Activated naive CD4-positive, alpha-beta T cell treated with anti-CD3 and anti-CD28 coated beads, Interleukin-2, amount 50 U/mL, for 24 hours (primary cell): Measurements from ENCODE around the gene TRNT1.

Experiments
- H3K27ac Mint-ChIP-seq: one replicate; pipeline ENCODE4 v1.8.0; 2021; ENCODE audit warnings: mild to moderate bottlenecking, mixed read lengths
- H3K27me3 Mint-ChIP-seq: one replicate; pipeline ENCODE4 v1.8.0; 2021; ENCODE audit warnings: mixed read lengths
- H3K36me3 Mint-ChIP-seq: one replicate; pipeline ENCODE4 v1.8.0; 2021; ENCODE audit warnings: mixed read lengths
- H3K4me1 Mint-ChIP-seq: one replicate; pipeline ENCODE4 v1.8.0; 2021; ENCODE audit warnings: mixed read lengths
- H3K4me3 Mint-ChIP-seq: one replicate; pipeline ENCODE4 v1.8.0; 2021; ENCODE audit warnings: mild to moderate bottlenecking, mixed read lengths
- H3K9me3 Mint-ChIP-seq: one replicate; pipeline ENCODE4 v1.8.0; 2021; ENCODE audit warnings: mixed read lengths

TRNT1 gene

GRCh38 chr3:3141939-3142338 lies 15.2 kb downstream of the TRNT1 start:
- no peaks in the 10 kb centered on the region for H3K27me3 Mint-ChIP-seq
- H3K9me3 Mint-ChIP-seq = no peaks in the 10 kb centered on the region
- H3K27ac Mint-ChIP-seq = no peak overlapping the region
- peaks cover 43% of the 10 kb centered on the region for H3K4me1 Mint-ChIP-seq
- peaks cover 31% of the 10 kb centered on the region for H3K36me3 Mint-ChIP-seq
- H3K4me3 Mint-ChIP-seq = no peak overlapping the region

GRCh38 chr3:3145831-3146230 lies 19.1 kb downstream of the TRNT1 start:
- H3K9me3 Mint-ChIP-seq = no peaks in the 10 kb centered on the region
- no peak overlapping the region for H3K4me3 Mint-ChIP-seq
- no peak overlapping the region for H3K27ac Mint-ChIP-seq
- H3K4me1 Mint-ChIP-seq = peaks cover 33% of the 10 kb centered on the region
- peaks cover 25% of the 10 kb centered on the region for H3K36me3 Mint-ChIP-seq
- no peaks in the 10 kb centered on the region for H3K27me3 Mint-ChIP-seq

- Mint-ChIP-seq H3K27ac (no peak overlapping the region), H3K27me3 (no peaks in the 10 kb centered on the region), H3K9me3 (no peaks in the 10 kb centered on the region), H3K4me1 (peaks cover 44% of the 10 kb centered on the region), H3K36me3 (peaks cover 21% of the 10 kb centered on the region), H3K4me3 (no peak overlapping the region)
These were observed 22.8 kb downstream of the TRNT1 start for GRCh38 chr3:3149560-3149959.

- H3K4me3 Mint-ChIP-seq = no peak overlapping the region
- H3K4me1 Mint-ChIP-seq = peaks cover 47% of the 10 kb centered on the region
- no peaks in the 10 kb centered on the region for H3K27me3 Mint-ChIP-seq
- peak overlapping the region; percentile 12 for H3K27ac Mint-ChIP-seq
- peaks cover 14% of the 10 kb centered on the region for H3K36me3 Mint-ChIP-seq
- no peaks in the 10 kb centered on the region for H3K9me3 Mint-ChIP-seq
These were observed 24.8 kb downstream of the TRNT1 start for GRCh38 chr3:3151513-3151912.

- peaks cover 25% of the 10 kb centered on the region for H3K36me3 Mint-ChIP-seq
- H3K9me3 Mint-ChIP-seq = no peaks in the 10 kb centered on the region
- H3K4me1 Mint-ChIP-seq = peaks cover 66% of the 10 kb centered on the region
- peak overlapping the region; percentile 9 for H3K4me3 Mint-ChIP-seq
- peak overlapping the region; percentile 1 for H3K27ac Mint-ChIP-seq
- H3K27me3 Mint-ChIP-seq = no peaks in the 10 kb centered on the region
These were observed 28.3 kb downstream of the TRNT1 start for GRCh38 chr3:3154879-3155610.

- H3K4me3 Mint-ChIP-seq = no peak overlapping the region
- H3K27ac Mint-ChIP-seq = peak overlapping the region; percentile 57
- H3K27me3 Mint-ChIP-seq = no peaks in the 10 kb centered on the region
- H3K4me1 Mint-ChIP-seq = peaks cover 65% of the 10 kb centered on the region
- H3K9me3 Mint-ChIP-seq = no peaks in the 10 kb centered on the region
- peaks cover 21% of the 10 kb centered on the region for H3K36me3 Mint-ChIP-seq
These were observed 30.7 kb downstream of the TRNT1 start for GRCh38 chr3:3157484-3157883.

- Mint-ChIP-seq H3K27me3 (no peaks in the 10 kb centered on the region), H3K4me3 (no peak overlapping the region), H3K36me3 (peaks cover 25% of the 10 kb centered on the region), H3K4me1 (peaks cover 79% of the 10 kb centered on the region), H3K27ac (peak overlapping the region; percentile 19), H3K9me3 (no peaks in the 10 kb centered on the region)
These were observed 34.1 kb downstream of the TRNT1 start for GRCh38 chr3:3160826-3161225.

GRCh38 chr3:3165241-3165640 lies 38.5 kb downstream of the TRNT1 start:
- H3K36me3 Mint-ChIP-seq = peaks cover 19% of the 10 kb centered on the region
- no peaks in the 10 kb centered on the region for H3K27me3 Mint-ChIP-seq
- no peaks in the 10 kb centered on the region for H3K9me3 Mint-ChIP-seq
- peak overlapping the region; percentile 71 for H3K27ac Mint-ChIP-seq
- H3K4me3 Mint-ChIP-seq = no peak overlapping the region
- H3K4me1 Mint-ChIP-seq = peaks cover 69% of the 10 kb centered on the region

GRCh38 chr3:3165650-3166049 lies 38.9 kb downstream of the TRNT1 start:
- Mint-ChIP-seq H3K27me3 (no peaks in the 10 kb centered on the region), H3K27ac (peak overlapping the region; percentile 46), H3K9me3 (no peaks in the 10 kb centered on the region), H3K4me3 (no peak overlapping the region), H3K4me1 (peaks cover 69% of the 10 kb centered on the region), H3K36me3 (peaks cover 19% of the 10 kb centered on the region)

GRCh38 chr3:3170998-3171397 lies 44.3 kb downstream of the TRNT1 start:
- no peaks in the 10 kb centered on the region for H3K27me3 Mint-ChIP-seq
- H3K4me1 Mint-ChIP-seq = peaks cover 72% of the 10 kb centered on the region
- H3K9me3 Mint-ChIP-seq = no peaks in the 10 kb centered on the region
- peak overlapping the region; percentile 91 for H3K27ac Mint-ChIP-seq
- peaks cover 24% of the 10 kb centered on the region for H3K36me3 Mint-ChIP-seq
- H3K4me3 Mint-ChIP-seq = peak overlapping the region; percentile 54

GRCh38 chr3:3172627-3173026 lies 45.9 kb downstream of the TRNT1 start:
- peak overlapping the region; percentile 85 for H3K27ac Mint-ChIP-seq
- peak overlapping the region; percentile 77 for H3K4me3 Mint-ChIP-seq
- peaks cover 74% of the 10 kb centered on the region for H3K4me1 Mint-ChIP-seq
- H3K9me3 Mint-ChIP-seq = no peaks in the 10 kb centered on the region
- H3K27me3 Mint-ChIP-seq = no peaks in the 10 kb centered on the region
- peaks cover 22% of the 10 kb centered on the region for H3K36me3 Mint-ChIP-seq

- Mint-ChIP-seq H3K4me1 (peaks cover 64% of the 10 kb centered on the region), H3K27me3 (no peaks in the 10 kb centered on the region), H3K36me3 (peaks cover 15% of the 10 kb centered on the region), H3K9me3 (no peaks in the 10 kb centered on the region), H3K4me3 (peak overlapping the region; percentile 94), H3K27ac (peak overlapping the region; percentile 92)
These were observed 51.2 kb downstream of the TRNT1 start for GRCh38 chr3:3177861-3178497.

- Mint-ChIP-seq H3K4me1 (peaks cover 57% of the 10 kb centered on the region), H3K36me3 (peaks cover 10% of the 10 kb centered on the region), H3K27ac (peak overlapping the region; percentile 92), H3K4me3 (peak overlapping the region; percentile 94), H3K9me3 (no peaks in the 10 kb centered on the region), H3K27me3 (no peaks in the 10 kb centered on the region)
These were observed 52.0 kb downstream of the TRNT1 start for GRCh38 chr3:3178498-3179328.

- Mint-ChIP-seq H3K9me3 (no peaks in the 10 kb centered on the region), H3K4me1 (peaks cover 50% of the 10 kb centered on the region), H3K27me3 (no peaks in the 10 kb centered on the region), H3K4me3 (peak within 1 kb of the TSS; percentile 94), H3K36me3 (peaks cover 6% of the 10 kb centered on the region), H3K27ac (peak within 1 kb of the TSS; percentile 92)
These were observed 52.8 kb downstream of the TRNT1 start, which contains the start of gene CRBN for GRCh38 chr3:3179407-3180094. CRBN (minus strand) TSS chr3:3179691; CDS start chr3:3179687, 4 bp downstream.

GRCh38 chr3:3180456-3180855 lies 53.7 kb downstream of the TRNT1 start:
- Mint-ChIP-seq H3K27me3 (no peaks in the 10 kb centered on the region), H3K4me3 (no peak overlapping the region), H3K27ac (no peak overlapping the region), H3K9me3 (no peaks in the 10 kb centered on the region), H3K4me1 (peaks cover 41% of the 10 kb centered on the region), H3K36me3 (peaks cover 4% of the 10 kb centered on the region)
